Neuron (in vitro differentiated cells): Measurements from ENCODE around the gene PRPF8.
"Not testable (repeated sequence)": the region's sequence is repeated elsewhere in the genome, so short reads cannot be mapped to it uniquely, and the experiment has no call there.

Experiments used
- H2AFZ ChIP-seq: one replicate; pipeline ENCODE4 v1.6.1; 2013; ENCODE audit warnings: low read depth, mild to moderate bottlenecking, inconsistent platforms, low read length, moderate library complexity
- H3K27me3 ChIP-seq: one replicate; pipeline ENCODE4 v1.6.1; 2013; ENCODE audit warnings: low read length; ENCODE audit not compliant: insufficient read depth
- H3K36me3 ChIP-seq: one replicate; pipeline ENCODE4 v1.6.1; 2013; ENCODE audit warnings: low read length; ENCODE audit not compliant: insufficient read depth
- H3K4me1 ChIP-seq: one replicate; pipeline ENCODE4 v1.6.1; 2013; ENCODE audit warnings: low read length; ENCODE audit not compliant: insufficient read depth
- H3K4me3 ChIP-seq: 2 replicates; pipeline ENCODE4 v1.5.1; 2013; ENCODE audit warnings: mild to moderate bottlenecking, low read length, moderate library complexity
- H3K9me3 ChIP-seq: one replicate; pipeline ENCODE4 v1.6.1; 2013; ENCODE audit warnings: low read length

PRPF8 gene

DNA sequence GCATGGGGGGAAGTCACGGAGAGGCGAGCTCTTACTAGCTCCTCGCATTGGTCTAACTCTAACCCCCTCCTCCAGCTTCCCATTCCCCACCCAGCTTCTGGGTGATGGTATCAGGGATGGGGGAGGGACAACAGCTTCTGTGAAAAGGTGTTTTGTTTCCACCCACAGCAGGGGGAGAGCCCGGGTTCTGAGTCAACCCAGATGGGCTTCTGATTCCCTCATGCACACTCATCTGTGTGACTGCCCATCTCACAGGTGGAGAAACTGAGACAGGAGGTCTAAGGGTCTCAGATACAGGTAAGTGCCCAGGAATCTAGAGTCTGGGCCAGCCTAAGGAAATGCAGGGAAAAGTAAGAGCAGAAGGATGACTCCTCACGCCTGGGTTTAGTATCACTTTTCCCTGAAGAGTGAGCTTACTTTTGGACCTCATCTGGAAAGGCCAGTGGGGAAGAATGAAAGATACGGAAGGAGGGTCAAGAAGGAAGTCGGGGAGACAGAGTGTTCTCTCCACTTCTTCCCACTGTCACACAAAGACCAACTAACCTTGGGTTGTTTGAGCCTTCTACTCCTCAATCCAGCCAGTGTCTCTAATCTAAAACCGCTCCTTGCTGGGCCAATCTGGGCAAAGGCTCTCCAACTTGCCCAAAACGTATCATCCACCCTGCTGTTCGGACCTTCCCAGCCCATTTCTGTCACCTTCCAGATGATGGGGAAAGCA, 28.7 kb upstream of the PRPF8 start:
- Histone ChIP-seq H3K4me3 (no peak overlapping the region), H3K36me3 (no peaks in the 10 kb centered on the region), H3K9me3 (no peaks in the 10 kb centered on the region), H2AFZ (no peak overlapping the region), H3K4me1 (peaks cover 27% of the 10 kb centered on the region), H3K27me3 (no peaks in the 10 kb centered on the region)

DNA sequence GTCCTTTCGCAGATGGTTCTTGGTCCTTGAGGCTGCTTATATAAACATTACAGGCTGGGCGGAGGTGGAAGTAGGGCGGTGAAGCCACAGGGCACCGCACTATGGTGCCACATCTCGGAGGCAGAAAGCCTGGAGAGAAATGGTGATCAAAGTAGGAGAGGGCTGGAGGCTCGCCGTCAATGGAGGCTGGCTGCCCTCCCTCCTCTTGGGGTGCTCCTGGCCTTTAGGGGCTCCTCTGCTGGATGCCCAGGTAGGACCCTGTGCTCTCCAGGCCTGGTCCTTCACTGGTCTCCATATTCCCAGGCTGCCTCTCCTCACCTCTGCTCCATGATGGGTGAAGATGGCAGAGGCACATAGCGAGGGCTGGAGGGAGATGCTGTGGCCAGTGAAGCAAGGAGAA, 27.6 kb upstream of the PRPF8 start:
- H3K4me3 ChIP-seq = no peak overlapping the region
- no peaks in the 10 kb centered on the region for H3K9me3 ChIP-seq
- H2AFZ ChIP-seq = no peak overlapping the region
- H3K27me3 ChIP-seq = no peaks in the 10 kb centered on the region
- no peaks in the 10 kb centered on the region for H3K36me3 ChIP-seq
- H3K4me1 ChIP-seq = peaks cover 21% of the 10 kb centered on the region

- Histone ChIP-seq H3K9me3 (no peaks in the 10 kb centered on the region), H3K4me1 (peaks cover 20% of the 10 kb centered on the region), H3K36me3 (no peaks in the 10 kb centered on the region), H3K4me3 (no peak overlapping the region), H2AFZ (no peak overlapping the region), H3K27me3 (no peaks in the 10 kb centered on the region)
These were observed 27.1 kb upstream of the PRPF8 start for GRCh38 chr17:1711804-1712203.

DNA sequence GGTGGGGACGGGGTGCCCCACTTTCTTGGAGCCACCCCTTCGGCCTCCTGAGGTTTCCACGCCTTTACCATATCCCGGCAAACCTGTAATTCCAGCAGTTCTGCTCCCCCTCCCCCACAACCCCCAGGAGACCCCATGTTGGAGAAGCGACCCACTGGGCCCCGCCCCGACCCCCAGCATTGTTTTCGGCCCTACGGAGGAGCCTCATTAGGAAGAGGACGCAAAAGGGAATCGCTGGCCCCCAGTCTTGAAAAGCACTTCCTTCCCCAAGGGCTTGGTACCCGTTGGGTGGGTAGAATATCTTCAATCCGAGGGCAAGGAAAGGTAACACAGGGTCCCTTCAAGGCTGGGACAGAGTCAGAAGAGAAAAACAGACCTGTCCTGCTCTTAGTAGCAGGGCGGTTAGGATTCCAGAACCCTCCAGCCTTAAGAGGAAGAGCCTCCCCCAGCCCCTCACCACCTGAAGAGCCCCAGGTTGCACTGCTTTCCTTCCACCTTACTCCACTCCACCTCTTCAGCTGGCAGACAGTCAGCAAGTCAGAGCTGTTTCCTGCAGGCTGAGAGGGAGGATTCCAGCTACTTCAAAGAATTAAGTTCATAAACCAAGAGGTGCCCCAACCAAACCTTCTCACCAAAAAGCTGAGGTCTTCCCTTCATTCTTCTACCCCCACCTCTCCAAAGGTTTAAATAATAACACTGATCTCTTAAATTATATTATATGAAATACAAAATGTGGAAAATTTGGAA, 26.3 kb upstream of the PRPF8 start:
- no peak overlapping the region for H2AFZ ChIP-seq
- H3K4me1 ChIP-seq = peaks cover 20% of the 10 kb centered on the region
- no peaks in the 10 kb centered on the region for H3K9me3 ChIP-seq
- H3K4me3 ChIP-seq = no peak overlapping the region
- H3K36me3 ChIP-seq = no peaks in the 10 kb centered on the region
- H3K27me3 ChIP-seq = no peaks in the 10 kb centered on the region

DNA sequence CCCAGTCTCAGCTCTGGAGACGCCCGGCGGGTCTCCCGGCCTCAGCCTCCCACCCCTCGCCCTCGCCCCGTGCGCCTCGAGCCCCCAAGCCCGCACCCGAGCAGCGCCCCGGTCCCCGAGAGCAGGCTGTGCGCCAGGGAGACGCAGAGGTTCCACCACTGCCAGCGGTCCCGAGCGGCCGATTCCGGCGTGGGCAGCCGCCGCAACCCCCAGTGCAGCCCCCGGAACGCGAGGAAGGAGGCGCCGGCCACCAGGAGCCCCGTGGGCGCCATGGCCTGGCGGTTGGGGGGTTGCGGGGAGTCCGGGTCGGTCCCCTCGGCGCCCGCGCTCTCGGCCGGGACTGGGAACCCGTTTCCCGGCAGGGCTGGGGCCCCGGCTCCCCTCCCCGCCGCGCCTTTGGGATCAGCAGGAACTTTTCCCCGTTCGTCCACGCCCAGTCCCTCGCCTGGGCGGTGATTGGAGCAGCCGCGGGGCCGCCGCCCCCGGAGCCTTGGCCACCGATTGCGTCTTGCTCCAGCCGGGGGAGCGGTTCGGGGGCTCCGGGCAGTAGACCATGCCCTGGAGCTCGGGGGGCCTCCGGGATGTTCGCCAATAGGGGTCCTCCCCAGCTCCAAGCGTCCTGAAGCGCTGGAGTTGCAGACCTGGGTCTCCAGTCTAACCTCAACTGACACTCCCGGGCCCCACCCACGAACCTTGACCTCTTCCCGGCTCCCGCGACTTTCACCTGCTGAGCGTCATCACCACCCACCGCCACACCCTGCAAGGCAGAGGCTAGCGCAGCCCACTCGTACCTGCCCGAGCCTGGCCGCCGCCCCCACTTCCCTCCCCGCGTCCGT, 25.5 kb upstream of the PRPF8 start, which contains the start of gene TLCD2:
TSS of gene TLCD2 (minus strand) at position 407 of the 836 bp plus-strand sequence. CDS start at position 272, 135 bp downstream.
- Histone ChIP-seq H3K4me1 (peaks cover 16% of the 10 kb centered on the region), H3K27me3 (no peaks in the 10 kb centered on the region), H3K36me3 (no peaks in the 10 kb centered on the region), H2AFZ (peak within 1 kb of the TSS; percentile 70), H3K9me3 (no peaks in the 10 kb centered on the region), H3K4me3 (peak within 1 kb of the TSS; percentile 37)

DNA sequence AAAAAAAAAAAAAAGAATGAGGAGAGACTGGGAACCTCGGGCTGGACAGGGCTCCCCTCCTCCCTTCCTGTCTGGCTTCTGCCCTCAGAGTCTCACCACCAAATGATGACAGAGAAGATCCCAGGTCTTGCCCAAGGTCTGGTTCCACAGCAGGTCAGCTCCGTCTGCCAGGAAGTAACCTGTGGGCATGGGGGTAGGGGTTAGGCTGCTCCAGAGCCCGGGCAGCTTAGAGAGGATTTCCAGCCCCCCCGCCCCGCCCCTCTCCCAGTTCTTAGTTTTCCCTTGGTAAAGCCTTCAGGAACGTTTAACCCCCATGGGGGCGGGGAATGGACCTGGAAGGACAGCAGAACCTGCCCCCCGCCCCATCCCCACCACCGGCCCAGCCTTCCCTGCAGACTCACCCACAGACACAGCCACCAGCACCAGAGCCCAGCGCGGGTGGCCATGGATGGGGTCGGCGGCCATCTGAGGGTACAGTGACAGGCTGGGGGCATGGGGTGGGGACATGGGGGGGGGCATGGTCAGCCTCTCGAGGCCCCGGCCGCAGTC, 24.8 kb upstream of the PRPF8 start:
- Histone ChIP-seq H2AFZ (no peak overlapping the region), H3K36me3 (no peaks in the 10 kb centered on the region), H3K4me3 (peak overlapping the region; percentile 37), H3K4me1 (peaks cover 11% of the 10 kb centered on the region), H3K9me3 (no peaks in the 10 kb centered on the region), H3K27me3 (no peaks in the 10 kb centered on the region)

- not testable (repeated sequence) for H3K27me3 ChIP-seq, H3K36me3 ChIP-seq, H3K9me3 ChIP-seq, H3K4me3 ChIP-seq, H2AFZ ChIP-seq, H3K4me1 ChIP-seq
These were observed 24.2 kb upstream of the PRPF8 start for GRCh38 chr17:1708791-1709346.

DNA sequence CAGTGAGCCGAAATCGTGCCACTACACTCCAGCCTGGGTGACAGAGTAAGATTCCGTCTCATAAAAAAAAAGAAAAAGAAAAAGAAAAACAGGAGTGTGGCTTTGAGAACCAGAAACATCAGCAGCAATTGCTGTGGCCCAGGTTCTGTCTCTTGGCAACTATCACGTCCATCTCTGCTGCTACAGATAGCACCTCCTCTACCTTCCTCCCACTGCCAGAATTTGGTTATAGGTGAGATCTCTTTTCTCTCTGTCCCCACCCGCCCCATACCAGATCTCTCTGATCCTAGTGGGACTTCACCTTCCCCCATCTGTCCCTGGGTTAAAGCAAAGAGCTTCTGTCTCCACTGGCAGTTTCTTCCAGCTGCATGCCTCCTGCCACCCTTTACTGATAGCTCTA, 22.4 kb upstream of the PRPF8 start:
- Histone ChIP-seq H3K27me3 (no peaks in the 10 kb centered on the region), H3K4me1 (no peaks in the 10 kb centered on the region), H3K36me3 (no peaks in the 10 kb centered on the region), H2AFZ (no peak overlapping the region), H3K9me3 (no peaks in the 10 kb centered on the region), H3K4me3 (no peak overlapping the region)

DNA sequence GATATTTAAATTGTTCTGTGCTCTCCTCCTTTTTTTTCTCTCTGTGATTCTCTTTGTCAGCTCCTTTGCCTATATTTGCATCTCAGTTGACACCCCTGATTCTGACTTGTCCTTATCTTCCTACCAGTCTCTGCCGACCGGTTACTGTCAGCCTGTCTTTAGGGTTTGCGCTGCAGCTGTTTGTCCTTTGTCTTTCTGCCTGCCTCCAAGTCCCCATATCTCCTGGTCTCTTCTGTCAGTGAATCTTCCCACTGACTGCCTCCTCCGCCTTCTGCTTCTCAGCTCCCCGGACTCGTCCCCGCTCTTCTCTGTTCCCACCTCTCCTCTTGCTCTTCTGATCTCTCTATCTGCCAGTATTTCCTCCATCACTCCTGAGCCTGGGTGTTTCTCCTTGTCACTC, 20.3 kb upstream of the PRPF8 start:
- no peaks in the 10 kb centered on the region for H3K36me3 ChIP-seq
- H3K4me3 ChIP-seq = no peak overlapping the region
- no peak overlapping the region for H2AFZ ChIP-seq
- no peaks in the 10 kb centered on the region for H3K27me3 ChIP-seq
- H3K9me3 ChIP-seq = no peaks in the 10 kb centered on the region
- H3K4me1 ChIP-seq = no peaks in the 10 kb centered on the region

GRCh38 chr17:1703063-1703462, 18.4 kb upstream of the PRPF8 start:
- Histone ChIP-seq H2AFZ (no peak overlapping the region), H3K4me3 (no peak overlapping the region), H3K27me3 (no peaks in the 10 kb centered on the region), H3K36me3 (no peaks in the 10 kb centered on the region), H3K4me1 (no peaks in the 10 kb centered on the region), H3K9me3 (no peaks in the 10 kb centered on the region)

DNA sequence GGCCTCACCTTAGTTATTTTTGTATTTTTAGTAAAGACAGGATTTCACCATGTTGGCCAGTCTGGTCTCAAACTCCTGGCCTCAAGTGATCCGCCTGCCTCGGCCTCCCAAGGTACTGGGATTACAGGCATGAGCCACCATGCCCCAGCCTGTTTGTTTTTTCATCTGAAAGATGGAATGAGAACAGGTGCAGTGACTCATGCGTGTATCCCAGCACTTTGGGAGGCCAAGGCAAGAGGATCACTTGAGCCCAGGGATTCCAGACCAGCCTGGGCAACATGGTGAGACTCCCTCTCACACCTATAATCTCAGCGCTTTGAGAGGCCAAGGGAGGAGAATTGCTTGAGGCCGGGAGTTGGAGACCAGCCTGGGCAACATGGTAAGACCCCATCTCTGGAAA, 15.2 kb upstream of the PRPF8 start:
- H3K27me3 ChIP-seq, H3K4me3 ChIP-seq, H3K36me3 ChIP-seq, H2AFZ ChIP-seq, H3K4me1 ChIP-seq, H3K9me3 ChIP-seq: not testable (repeated sequence)

DNA sequence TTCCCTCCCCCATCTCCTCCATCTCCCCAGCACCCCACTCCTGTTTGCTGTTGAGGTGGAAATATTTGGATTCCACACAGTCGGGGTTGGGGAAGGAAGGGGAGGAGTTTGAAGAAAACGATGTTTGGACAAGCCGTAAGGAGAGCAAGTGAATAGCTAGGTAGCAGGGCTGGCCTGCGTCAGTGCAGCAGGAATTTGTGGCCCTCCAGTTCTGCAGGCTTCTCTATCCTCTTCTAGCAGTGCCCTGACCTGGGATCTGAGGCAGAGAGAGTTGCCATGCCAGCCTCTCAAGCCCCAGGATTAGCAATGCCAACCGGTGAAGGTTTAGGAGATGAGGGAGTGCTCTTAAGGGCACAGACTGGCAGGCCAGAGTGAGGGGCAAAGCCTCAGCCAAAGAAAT, 13.0 kb upstream of the PRPF8 start:
- no peaks in the 10 kb centered on the region for H3K4me1 ChIP-seq
- H2AFZ ChIP-seq = no peak overlapping the region
- no peaks in the 10 kb centered on the region for H3K27me3 ChIP-seq
- no peak overlapping the region for H3K4me3 ChIP-seq
- no peaks in the 10 kb centered on the region for H3K36me3 ChIP-seq
- peaks cover 2% of the 10 kb centered on the region for H3K9me3 ChIP-seq
